Stimulated activated CD4-positive, alpha-beta T cell treated with anti-CD3 and anti-CD28 coated beads, Interleukin-1b, Interleukin-23, amount 100 ng/mL, for 4 hours (primary cell): ENCODE measurements around the gene FBXL15.

Source experiments
- DNase-seq, 2 donors: peaks; one replicate each; pipeline ENCODE4 v3.0.0-alpha.2; 2020; ENCODE audit warnings: low read depth in 2 of 2

Gene FBXL15

DNA sequence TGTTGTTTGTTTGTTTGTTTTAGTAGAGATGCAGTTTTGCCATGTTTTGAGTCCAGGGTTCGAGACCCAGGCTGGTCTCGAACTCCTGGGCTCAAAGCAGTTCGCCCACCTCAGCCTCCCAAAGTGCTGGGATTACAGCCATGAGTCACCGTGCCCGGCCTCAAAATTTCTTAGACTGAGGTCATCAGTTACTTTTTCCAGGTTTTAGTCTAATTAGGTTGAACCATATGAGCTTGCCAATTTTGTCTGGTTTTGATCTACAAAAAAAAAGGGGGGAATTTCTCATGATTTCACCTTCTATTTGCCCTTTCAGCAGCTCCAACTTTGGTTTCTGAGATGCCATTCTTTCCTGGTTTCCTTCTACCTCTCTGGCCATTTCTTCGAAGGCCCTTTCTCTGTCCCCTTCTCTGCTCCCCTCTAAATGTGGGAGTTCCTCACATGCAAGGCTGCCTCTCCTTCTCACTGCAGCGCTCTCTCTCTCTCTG, 6.2 kb downstream of the FBXL15 start:
- DNase-seq = no peak

DNA sequence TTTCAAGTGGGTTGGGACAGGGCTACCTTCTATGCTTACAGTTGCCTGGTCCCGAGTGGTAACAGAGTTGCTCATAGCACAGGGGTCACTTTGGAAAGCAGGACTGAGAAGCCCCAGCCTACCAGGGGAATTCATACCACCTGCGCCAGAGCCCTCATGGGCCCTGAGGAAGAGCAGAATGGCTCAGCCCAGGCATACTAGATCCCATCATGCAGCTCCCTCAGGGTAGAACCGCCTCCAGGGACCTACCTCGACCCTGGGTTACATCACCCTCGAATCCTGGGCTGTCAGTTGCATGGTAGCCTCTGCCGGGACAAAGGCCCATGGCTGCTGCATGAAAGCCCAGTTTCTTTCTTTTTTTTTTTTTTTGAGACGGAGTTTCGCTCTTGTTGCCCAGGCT, 8.8 kb downstream of the FBXL15 start:
- no peak for DNase-seq

GRCh38 chr10:102431452-102432124, 11.0 kb downstream of the FBXL15 start:
- no peak for DNase-seq

GRCh38 chr10:102432162-102432950, 11.7 kb downstream of the FBXL15 start, which contains the start of gene CUEDC2:
Gene CUEDC2 (minus strand): TSS chr10:102432574. CDS start chr10:102425188, 7,386 bp downstream.
- DNase-seq = peak; percentile 95 to 96

DNA sequence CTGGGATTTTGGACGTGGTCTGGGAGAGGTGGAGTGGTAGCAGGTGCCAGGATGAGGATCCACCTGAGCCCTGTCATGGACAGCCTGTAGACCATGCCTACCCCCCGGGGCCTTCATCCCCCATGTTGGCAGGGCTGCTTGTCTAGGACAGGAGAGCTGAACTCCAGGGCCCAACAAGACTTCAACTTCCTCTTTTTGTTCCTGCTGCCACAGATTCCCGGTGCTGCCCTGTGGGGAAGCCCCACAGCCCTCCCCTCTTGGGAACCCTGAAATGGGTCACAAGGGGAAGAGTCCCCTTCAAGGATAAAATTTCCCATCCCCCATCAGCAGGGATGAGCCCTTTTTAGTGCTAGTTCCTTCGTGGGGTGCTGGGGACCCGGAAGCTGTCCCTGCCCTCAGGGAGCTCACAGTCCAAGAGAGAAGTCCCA, 13.0 kb downstream of the FBXL15 start:
- no peak for DNase-seq

- no peak for DNase-seq
These were observed 13.9 kb downstream of the FBXL15 start for GRCh38 chr10:102434394-102435132.

DNA sequence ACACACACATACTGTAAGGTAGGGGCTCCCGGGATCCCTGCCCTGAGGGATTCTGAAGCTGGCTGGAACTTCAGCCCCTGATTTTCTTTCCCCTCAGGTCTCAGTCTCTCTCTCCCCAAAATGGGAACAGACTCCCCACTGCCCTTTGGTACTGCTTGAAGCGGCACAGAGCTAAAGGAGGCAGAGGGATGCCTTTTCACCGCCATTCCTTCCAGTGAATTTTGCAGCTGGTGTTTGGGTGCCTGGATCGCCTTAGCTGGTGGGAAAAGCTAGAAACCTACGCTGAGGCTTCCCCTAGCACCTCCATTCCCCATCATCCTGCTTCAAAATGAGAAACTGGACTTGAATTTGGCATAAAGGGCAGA, 14.5 kb downstream of the FBXL15 start:
- DNase-seq = no peak

DNA sequence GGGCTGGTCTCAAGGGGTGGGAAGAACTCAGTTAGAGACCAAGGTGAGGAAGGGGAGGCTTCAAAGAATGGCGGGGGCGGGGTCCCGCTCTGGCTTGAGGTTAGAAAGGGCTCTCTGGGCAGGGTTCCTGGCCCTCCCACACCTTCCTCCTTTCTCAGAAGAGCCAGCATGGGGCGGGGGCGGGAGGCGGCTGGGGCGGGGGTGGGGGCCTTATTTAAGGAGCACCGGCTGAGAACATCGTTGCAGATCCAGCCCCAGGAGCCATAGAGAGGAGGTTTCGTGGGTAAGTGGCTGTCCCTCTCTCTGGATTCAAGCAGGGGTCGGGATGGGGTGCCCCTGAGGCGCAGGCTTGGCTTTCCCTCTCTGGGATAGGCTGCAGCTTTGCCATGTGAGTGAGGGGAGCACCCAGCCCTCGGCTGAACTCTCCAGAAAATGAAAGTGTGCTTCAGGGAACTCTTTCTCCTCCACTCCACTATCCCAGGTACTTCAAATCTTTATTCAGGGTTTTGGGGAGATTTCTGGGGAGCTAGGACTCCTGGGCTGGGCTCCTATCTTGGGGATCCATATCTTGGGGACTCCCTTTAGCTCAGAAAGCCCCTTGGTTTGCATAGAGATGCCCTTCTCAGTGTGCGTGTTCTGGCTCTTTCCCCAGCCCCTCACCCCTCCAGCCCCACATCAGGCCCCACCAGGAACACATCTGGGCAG, 15.0 kb downstream of the FBXL15 start:
- peak; percentile 37 to 43 for DNase-seq

GRCh38 chr10:102436312-102436711, 15.7 kb downstream of the FBXL15 start:
- no peak for DNase-seq

GRCh38 chr10:102437515-102437914, 16.9 kb downstream of the FBXL15 start:
- DNase-seq = no peak

- DNase-seq = no peak
These were observed 17.7 kb downstream of the FBXL15 start for GRCh38 chr10:102438374-102438773.

- DNase-seq = no peak
These were observed 24.2 kb downstream of the FBXL15 start for GRCh38 chr10:102444851-102445250.

DNA sequence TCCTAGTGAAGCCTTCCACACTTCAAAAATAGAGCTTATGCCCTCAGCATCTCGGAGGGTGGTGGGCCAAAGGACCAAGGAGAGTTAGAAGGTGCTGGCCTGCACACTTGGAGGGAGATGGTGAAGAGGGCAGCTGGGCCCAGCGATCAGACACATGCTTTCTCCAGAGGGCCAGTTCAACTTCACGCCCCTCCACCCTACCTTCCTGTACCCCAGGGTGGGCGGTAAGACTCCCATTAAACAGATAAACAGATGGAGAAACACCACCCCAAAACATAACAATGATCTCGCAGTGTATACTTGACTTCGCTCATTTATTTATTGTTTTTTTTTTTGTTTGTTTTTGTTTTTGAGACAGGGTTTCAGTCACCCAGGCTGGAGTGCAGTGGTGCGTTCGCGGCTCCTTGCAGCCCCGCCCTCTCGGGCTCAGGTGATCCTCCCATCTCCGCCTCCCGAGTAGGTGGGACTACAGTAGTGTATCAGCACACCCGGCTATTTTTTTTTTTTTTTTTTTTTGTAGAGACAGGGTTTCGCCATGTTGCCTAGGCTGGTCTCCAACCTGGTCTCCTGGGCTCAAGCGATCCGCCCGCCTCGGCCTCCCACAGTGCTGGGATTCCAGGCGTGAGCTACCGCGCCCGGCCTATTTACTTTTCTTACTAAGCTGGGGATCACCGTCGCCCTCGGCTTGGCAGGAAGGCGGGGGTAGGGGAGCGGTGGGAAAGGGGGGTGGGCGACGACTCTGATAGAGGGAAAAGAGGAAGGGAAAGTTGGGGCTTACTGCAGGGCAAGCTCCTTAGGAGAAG, 28.9 kb downstream of the FBXL15 start:
- DNase-seq = peak; percentile 74 to 80

GRCh38 chr10:102450124-102450373, 29.4 kb downstream of the FBXL15 start:
- no peak for DNase-seq

GRCh38 chr10:102450374-102451104, 29.9 kb downstream of the FBXL15 start:
- DNase-seq = peak; percentile 70 to 80

DNA sequence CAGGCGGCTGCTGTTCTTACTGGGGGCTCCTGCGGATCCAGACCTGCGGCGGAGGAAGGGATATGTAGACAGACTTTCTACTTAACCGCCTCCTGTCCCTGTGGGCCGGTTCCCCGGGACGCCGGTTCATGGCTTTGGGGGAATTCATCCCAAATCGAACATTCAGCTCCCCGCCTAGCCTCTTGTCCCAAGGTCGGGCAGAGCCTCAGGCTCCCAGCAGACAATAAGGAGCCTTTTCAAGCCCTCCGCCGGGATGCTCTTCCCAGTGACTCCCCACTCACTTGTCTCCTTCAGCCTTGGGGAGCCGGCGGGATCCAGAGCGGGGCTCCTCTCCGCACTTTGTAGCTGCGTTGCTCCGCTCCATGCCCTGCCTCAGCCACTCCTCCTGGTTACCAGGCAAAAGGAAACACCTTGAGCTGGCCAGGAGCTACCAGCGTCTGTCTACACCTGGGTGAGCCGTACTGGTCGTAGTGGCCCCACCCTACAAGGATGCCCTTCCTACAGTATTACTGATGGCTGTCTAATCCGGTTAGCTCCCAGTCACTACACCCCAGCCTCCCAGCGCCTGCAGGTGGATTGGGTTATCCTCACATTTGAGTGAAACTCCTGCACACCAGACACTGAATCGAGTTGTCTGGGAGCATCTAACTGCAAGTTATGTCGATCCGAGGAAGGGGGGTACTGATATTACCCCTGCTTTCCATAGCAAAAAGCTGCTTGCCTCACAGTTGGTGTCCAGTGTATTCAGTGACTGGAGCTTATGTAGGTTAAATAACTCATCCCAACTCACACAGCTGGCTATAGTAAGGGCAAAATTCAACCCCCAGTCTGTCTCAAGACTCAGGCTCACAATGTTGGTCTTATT, 30.7 kb downstream of the FBXL15 start, which contains the start of gene C10orf95:
Gene C10orf95, minus strand, starts transcription at position 439 of the 865 bp plus-strand sequence. CDS start 450 bp downstream, outside the sequence.
- no peak for DNase-seq

- DNase-seq = peak in 1 of 2 donors; percentile 30
These were observed 32.2 kb downstream of the FBXL15 start for GRCh38 chr10:102452672-102453340.

GRCh38 chr10:102453502-102453901, 32.9 kb downstream of the FBXL15 start:
- no peak for DNase-seq
